Keratinocyte (primary cell): Measurements from ENCODE around the gene JAKMIP1. TPM values are rescaled to one million over a fixed set of nuclear protein-coding genes. Genes with fewer than 3 reads are reported as not detected.

Experiments
- DNase-seq: peaks from one replicate; pipeline ENCODE4 v3.0.0-alpha.2; 2011; ENCODE audit warnings: low read depth, missing footprints, low spot score
- FAIRE-seq: peaks from 2 replicates; lab custom pipeline; 2011; peaks lifted over from hg19 to GRCh38; lab: Jason Lieb, UNC
- H2AFZ ChIP-seq: 2 replicates; pipeline ENCODE4 v1.6.0; 2012; ENCODE audit warnings: low read length, control low read depth, inconsistent platforms; ENCODE audit not compliant: control insufficient read depth
- H3K27ac ChIP-seq: 2 replicates; pipeline ENCODE4 v1.5.1; 2011; ENCODE audit warnings: low read length; ENCODE audit not compliant: control insufficient read depth, insufficient read depth
- H3K27me3 ChIP-seq: 3 replicates; pipeline ENCODE4 v1.6.0; 2011; ENCODE audit warnings: low read length; ENCODE audit not compliant: control insufficient read depth, insufficient read depth; ENCODE audit errors: extremely low read depth
- H3K36me3 ChIP-seq, 2 experiments: 2 replicates in 1 of 2; 3 replicates in 1 of 2; pipeline ENCODE4 v1.5.1; 2011; ENCODE audit warnings: low read length in 2 of 2, mild to moderate bottlenecking in 1 of 2; ENCODE audit not compliant: control insufficient read depth in 2 of 2, insufficient read depth in 2 of 2; ENCODE audit errors: extremely low read depth in 1 of 2
- H3K4me1 ChIP-seq: 3 replicates; pipeline ENCODE4 v1.5.1; 2011; ENCODE audit warnings: low read length; ENCODE audit not compliant: control insufficient read depth, insufficient read depth; ENCODE audit errors: extremely low read depth
- H3K4me2 ChIP-seq: 3 replicates; pipeline ENCODE4 v1.6.0; 2011; ENCODE audit warnings: low read depth, low read length; ENCODE audit not compliant: control insufficient read depth, insufficient read depth; ENCODE audit errors: extremely low read depth
- H3K4me3 ChIP-seq, 3 experiments: fragments of 200-600 bp in 1 of 3; sonication (generic) in 1 of 3; 2 replicates in 2 of 3; 3 replicates in 1 of 3; pipeline ENCODE4 v1.5.1; 2011 to 2016; ENCODE audit warnings: low read length in 3 of 3, mild to moderate bottlenecking in 3 of 3, control low read depth in 2 of 3, inconsistent platforms in 1 of 3, low read depth in 1 of 3, mixed read lengths in 1 of 3, mixed run types in 1 of 3, moderate library complexity in 1 of 3; ENCODE audit not compliant: control insufficient read depth in 2 of 3, insufficient read depth in 2 of 3; ENCODE audit errors: extremely low read depth in 1 of 3
- H3K79me2 ChIP-seq: 2 replicates; pipeline ENCODE4 v1.6.0; 2012; ENCODE audit warnings: low read length; ENCODE audit not compliant: control insufficient read depth, insufficient read depth
- H3K9ac ChIP-seq: 3 replicates; pipeline ENCODE4 v1.6.0; 2011; ENCODE audit warnings: low read length; ENCODE audit not compliant: control insufficient read depth, insufficient read depth; ENCODE audit errors: extremely low read depth
- H3K9me1 ChIP-seq: 3 replicates; pipeline ENCODE4 v1.6.0; 2011; ENCODE audit warnings: low read length; ENCODE audit not compliant: control insufficient read depth, insufficient read depth; ENCODE audit errors: extremely low read depth
- H3K9me3 ChIP-seq: 2 replicates; pipeline ENCODE4 v1.5.1; 2012; ENCODE audit warnings: low read depth, low read length; ENCODE audit not compliant: control insufficient read depth
- H4K20me1 ChIP-seq: 3 replicates; pipeline ENCODE4 v1.6.0; 2011; ENCODE audit warnings: low read length; ENCODE audit not compliant: control insufficient read depth, insufficient read depth; ENCODE audit errors: extremely low read depth
- EZH2 ChIP-seq: IDR thresholded peaks from one replicate; pipeline ENCODE4 v1.6.1; 2012; ENCODE audit warnings: inconsistent platforms, mild to moderate bottlenecking, low read length, moderate library complexity
- dilution Hi-C: fragments of 300-500 bp; cut with MboI; formaldehyde crosslinking; loops from one replicate; pipeline ENCODE4 v1.7.0; 2020; ENCODE audit warnings: low sequenced_read_pairs; ENCODE audit not compliant: extremely low pct_ligation_motif_present
- polyA plus RNA-seq, 5 experiments: library from polyadenylated mRNA; depleted of rRNA in 3 of 5; stranded (reverse) in 3 of 5; stranded (forward) in 1 of 5; unstranded in 1 of 5; fragments of >200 nt; gene quantifications; 1 replicate in 1 of 5; 2 replicates in 3 of 5; 3 replicates in 1 of 5; pipeline versions ENCODE4 v1.2.1 to v1.2.3, GENCODE V29; 2011 to 2012; ENCODE audit warnings: missing spikeins in 2 of 5, low read depth in 1 of 5, low replicate concordance in 1 of 5
- TF ChIP-seq, protein P1 (sequence below), 3 experiments: IDR thresholded peaks in 1 of 3; conservative IDR thresholded peaks in 1 of 3; optimal IDR thresholded peaks in 1 of 3; 2 replicates in 2 of 3; 3 replicates in 1 of 3; pipeline versions ENCODE3 to v1.5.1; 2011; ENCODE audit warnings: low read length in 3 of 3, mild to moderate bottlenecking in 3 of 3, moderate library complexity in 2 of 3, control low read depth in 1 of 3, inconsistent platforms in 1 of 3; ENCODE audit not compliant: insufficient read depth in 2 of 3; ENCODE audit errors: extremely low read depth in 1 of 3

Gene JAKMIP1
- polyA plus RNA-seq, 1 donor (not counting 4 experiments of a cell fraction or from before 2014, with no cell fraction given) = not detected

- Histone ChIP-seq H3K36me3 (no peaks in the 10 kb centered on the region), H3K79me2 (no peaks in the 10 kb centered on the region), H3K9ac (no peak overlapping the region), H3K27ac (no peak overlapping the region), H3K9me3 (no peaks in the 10 kb centered on the region), H3K4me1 (no peaks in the 10 kb centered on the region), H3K27me3 (no peaks in the 10 kb centered on the region), H4K20me1 (no peaks in the 10 kb centered on the region), H2AFZ (no peak overlapping the region), H3K9me1 (no peaks in the 10 kb centered on the region), H3K4me2 (no peak overlapping the region), H3K4me3 (no peak overlapping the region)
- dilution Hi-C loops = no loop called here
- no peak for FAIRE-seq
- TF ChIP-seq, protein P1, sequence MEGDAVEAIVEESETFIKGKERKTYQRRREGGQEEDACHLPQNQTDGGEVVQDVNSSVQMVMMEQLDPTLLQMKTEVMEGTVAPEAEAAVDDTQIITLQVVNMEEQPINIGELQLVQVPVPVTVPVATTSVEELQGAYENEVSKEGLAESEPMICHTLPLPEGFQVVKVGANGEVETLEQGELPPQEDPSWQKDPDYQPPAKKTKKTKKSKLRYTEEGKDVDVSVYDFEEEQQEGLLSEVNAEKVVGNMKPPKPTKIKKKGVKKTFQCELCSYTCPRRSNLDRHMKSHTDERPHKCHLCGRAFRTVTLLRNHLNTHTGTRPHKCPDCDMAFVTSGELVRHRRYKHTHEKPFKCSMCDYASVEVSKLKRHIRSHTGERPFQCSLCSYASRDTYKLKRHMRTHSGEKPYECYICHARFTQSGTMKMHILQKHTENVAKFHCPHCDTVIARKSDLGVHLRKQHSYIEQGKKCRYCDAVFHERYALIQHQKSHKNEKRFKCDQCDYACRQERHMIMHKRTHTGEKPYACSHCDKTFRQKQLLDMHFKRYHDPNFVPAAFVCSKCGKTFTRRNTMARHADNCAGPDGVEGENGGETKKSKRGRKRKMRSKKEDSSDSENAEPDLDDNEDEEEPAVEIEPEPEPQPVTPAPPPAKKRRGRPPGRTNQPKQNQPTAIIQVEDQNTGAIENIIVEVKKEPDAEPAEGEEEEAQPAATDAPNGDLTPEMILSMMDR (optimal IDR thresholded peaks at IDR 0.05 in 1 of 3, IDR thresholded peaks at IDR 0.05 in 1 of 3, conservative IDR thresholded peaks at IDR 0.05 in 1 of 3; ENCODE audit: extremely low read depth in 1 of 3, insufficient read depth in 2 of 3, low read length in 3 of 3) = no peak
- TF ChIP-seq EZH2 = no peak
- DNase-seq = no peak
These were observed 52.9 kb downstream of the JAKMIP1 start for GRCh38 chr4:6147441-6147840.

- Histone ChIP-seq H3K4me3 (no peak overlapping the region), H2AFZ (no peak overlapping the region), H3K9me1 (no peaks in the 10 kb centered on the region), H3K9me3 (no peaks in the 10 kb centered on the region), H3K4me2 (no peak overlapping the region), H3K4me1 (no peaks in the 10 kb centered on the region), H3K9ac (no peak overlapping the region), H3K27ac (no peak overlapping the region), H3K36me3 (no peaks in the 10 kb centered on the region), H3K79me2 (no peaks in the 10 kb centered on the region), H3K27me3 (no peaks in the 10 kb centered on the region), H4K20me1 (no peaks in the 10 kb centered on the region)
- TF ChIP-seq EZH2 = no peak
- DNase-seq = no peak
- dilution Hi-C loops = no loop called here
- no peak for FAIRE-seq
These were observed 56.7 kb downstream of the JAKMIP1 start for GRCh38 chr4:6143603-6144181.
